NK-92 (cell line): ENCODE measurements around the gene TMEM14C.

ENCODE experiments used
- DNase-seq: peaks from one replicate; lab custom pipeline; 2025; ENCODE audit not compliant: unreplicated experiment; lab: John Stamatoyannopoulos, UW

The TMEM14C gene

DNA sequence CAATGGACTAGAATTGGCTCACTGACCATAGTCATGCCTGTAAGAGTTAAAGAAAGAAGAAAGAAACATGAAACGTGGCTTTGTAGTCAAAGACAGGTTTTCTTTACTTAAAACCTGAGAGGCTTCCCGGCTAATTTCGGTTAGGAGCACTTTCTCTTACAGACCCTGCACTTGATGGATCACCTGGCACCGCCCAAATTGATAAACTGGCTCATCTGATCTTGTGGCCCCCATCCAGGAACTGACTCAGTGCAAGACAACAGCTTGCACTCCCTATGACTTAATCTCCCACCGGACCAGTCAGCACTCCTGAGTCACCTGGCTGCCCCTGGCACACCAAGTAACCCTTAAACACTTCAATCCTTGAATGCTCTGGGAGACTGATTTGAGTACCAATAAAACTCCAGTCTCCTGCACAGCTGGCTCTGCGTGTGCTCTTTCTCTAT is 37.0 kb downstream of the TMEM14C start:
- DNase-seq, result no peak

DNA sequence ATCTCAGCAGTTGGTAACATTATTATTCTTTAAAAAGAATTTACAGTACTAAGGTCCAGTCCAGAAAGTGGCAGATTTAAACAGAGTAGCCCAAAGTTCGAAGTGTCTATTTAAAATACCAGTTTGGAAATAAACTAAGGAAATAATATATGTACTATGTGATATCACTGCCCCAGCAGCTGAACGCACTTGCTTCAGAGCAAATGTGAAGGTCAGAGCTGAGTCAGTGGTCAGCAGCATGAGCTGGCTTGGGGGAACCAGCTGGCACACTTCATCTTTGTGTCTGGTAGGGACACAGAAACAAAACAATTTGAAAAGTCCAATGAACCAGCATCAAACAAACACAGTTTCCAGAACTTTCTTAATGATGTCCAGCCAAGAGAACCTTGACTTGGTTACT is 40.1 kb downstream of the TMEM14C start:
- no peak for DNase-seq

DNA sequence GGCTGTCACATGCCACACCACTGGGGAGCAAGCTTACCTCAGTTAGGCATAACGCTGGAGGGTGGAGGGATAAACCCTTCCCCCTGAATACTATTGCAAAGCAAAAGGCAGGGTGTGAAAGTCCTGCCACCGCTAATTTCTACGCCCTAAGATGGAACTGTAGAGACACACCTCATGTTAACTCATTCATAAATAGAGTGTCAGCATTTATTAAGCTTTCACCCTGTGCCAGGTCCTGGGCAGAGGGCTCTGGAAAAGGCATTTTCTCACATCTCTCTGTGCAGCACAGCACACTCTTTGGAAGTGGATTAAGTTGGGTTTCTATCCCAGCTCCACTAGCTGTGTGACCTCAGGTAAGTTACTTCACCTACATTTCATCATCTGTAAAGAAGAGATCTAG is 46.5 kb downstream of the TMEM14C start:
- no peak for DNase-seq

DNA sequence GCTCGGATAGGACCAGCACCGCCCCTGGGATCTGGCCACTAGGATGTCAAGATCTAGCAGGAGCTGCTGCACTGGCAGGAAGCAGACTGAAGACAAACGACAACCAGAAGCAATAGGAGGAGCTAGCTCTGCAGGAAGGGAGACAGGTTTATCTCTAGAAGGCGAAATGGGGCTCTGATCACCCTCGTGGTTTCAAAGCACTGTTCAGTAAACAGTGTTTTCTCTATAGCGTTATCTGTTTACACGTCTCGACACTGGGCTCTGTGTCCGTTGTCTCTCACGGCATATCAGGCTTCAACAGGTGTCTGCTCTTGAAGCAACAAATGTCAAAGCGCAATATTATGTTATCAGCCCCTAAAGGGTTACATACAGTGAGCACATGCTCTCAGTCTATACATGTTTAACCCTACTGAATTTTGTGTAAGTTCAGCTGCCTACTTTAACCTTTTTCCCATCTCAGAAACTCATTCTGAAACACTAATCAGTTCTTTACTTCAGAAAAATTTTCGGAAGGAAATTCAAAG is 48.6 kb downstream of the TMEM14C start:
- no peak for DNase-seq

DNA sequence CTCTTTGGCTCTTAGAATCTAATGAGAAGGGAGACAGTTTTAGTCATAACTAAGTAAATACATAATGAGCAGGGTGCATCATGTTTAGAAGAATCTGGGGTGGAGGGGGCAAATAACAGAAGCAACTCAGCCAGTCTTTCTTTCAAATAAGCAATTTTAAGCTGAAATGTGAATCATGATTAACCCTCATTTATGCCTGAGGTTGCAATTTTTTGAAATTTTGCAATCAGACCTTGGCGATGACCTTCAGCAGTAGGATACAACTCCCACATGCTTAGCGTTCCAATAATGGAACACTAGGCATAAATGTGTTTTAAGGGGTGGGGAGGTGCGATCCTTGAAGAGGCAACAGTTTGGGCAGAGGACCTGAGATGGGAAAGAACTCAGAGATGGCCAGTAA is 55.4 kb downstream of the TMEM14C start:
- no peak for DNase-seq

DNA sequence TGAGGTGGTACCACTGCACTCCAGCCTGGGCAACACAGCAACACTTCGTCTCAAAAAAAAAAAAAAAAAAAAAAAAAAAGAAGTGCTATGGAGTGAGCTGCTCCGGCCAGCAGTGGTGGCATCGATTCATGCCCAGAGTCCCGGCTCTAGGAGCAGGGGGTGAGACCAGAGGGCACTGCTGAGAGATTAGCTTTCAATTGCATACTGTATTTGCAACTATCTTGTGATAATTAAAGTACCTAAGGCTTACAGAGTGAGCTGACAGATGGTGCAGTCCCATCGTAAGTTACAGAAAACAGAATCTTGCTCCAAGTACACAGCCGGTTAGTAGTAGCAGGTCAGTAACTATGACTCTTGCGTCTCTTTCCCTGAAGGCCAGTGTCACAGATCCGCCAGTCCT is 56.2 kb downstream of the TMEM14C start:
- no peak for DNase-seq
